Measurements from ENCODE around the gene CAMK2A.

Gene CAMK2A

DNA sequence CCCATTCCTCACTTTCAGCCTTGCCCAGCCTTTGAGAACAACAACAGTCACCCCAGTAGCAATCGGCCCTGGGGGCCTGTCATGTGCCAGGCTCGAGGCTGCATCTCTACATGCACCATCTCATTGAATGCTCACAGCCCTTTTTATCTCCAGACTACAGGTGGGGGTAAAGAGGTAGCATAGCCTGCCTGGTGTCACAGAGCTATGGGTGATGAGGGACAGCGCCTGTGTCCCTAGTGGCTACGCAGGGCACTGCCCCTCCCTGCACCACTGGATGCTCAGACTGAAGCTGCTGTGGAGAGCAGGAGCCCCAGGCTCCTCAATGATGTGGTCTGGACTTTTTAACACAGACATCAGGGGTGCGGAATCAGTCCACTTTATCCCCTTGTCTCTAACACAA lies 2.8 kb downstream of the CAMK2A start:
- DNase-seq (ENCODE audit: extremely low spot score, insufficient read length, low read depth) (no peak), FAIRE-seq (no peak)

DNA sequence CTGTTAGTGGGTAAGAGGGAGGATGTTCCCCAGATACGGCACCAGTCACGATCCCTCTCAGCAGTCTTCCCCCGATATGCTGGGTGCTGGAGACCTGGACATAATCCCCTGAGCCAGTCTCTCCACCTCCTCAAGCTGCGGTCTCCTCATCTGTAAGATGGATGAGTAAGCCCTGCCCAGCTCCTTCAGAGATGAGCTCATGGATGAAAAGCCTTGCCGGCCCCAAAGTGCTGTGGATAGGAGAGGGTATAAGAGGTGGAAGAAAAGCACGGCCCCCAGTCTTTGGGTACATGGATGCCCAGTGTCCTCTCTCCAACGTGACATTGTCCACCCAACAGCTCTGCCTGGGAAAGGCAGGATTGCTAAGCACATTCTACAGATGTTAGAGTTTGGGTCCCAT lies 4.5 kb downstream of the CAMK2A start:
- FAIRE-seq, result no peak
- DNase-seq (ENCODE audit: extremely low spot score, insufficient read length, low read depth), result no peak

DNA sequence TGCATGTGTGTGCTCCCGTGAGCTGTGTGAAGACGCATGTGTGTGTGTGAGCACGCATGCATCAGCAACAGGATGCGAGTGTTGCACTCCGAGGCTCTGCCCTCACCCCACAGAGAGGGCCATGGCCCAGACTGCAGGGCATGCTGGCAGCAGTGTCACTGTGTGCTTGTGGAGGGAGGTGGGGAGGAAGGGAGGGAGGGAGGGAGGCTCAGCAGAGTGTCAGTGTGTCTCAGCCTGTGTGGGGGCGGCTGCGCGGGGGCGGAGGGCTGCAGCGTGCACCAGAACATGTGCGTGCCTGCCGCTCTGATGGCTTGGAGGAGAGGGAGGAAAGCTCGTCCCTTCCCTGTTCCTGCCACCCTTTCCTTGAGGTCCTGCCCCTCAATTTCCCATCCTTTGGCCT lies 5.3 kb downstream of the CAMK2A start:
- DNase-seq (ENCODE audit: extremely low spot score, insufficient read length, low read depth) (no peak), FAIRE-seq (no peak)

DNA sequence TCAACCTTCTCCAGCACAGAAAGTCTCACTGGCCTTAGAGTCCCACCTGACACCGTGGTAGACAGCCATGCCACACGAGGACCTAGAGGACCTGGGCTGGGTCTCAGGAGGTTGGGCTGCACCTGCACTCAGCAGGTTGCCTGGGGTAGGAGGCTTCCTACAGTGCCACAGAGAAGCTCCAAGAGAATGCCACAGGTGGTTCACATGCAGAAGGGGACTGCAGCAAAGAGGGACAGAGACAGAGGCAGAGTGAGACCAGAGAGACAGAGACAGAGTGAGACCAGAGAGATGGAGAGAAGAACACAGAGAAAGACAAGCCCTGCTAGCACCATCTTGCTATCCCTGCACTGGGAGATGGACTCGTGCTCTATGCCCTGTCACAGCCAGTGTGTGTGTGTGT lies 5.7 kb downstream of the CAMK2A start:
- DNase-seq (ENCODE audit: extremely low spot score, insufficient read length, low read depth), result no peak
- no peak for FAIRE-seq

- FAIRE-seq, result no peak
Observed at GRCh38 chr5:150281987-150282386, 7.6 kb downstream of the CAMK2A start.

DNA sequence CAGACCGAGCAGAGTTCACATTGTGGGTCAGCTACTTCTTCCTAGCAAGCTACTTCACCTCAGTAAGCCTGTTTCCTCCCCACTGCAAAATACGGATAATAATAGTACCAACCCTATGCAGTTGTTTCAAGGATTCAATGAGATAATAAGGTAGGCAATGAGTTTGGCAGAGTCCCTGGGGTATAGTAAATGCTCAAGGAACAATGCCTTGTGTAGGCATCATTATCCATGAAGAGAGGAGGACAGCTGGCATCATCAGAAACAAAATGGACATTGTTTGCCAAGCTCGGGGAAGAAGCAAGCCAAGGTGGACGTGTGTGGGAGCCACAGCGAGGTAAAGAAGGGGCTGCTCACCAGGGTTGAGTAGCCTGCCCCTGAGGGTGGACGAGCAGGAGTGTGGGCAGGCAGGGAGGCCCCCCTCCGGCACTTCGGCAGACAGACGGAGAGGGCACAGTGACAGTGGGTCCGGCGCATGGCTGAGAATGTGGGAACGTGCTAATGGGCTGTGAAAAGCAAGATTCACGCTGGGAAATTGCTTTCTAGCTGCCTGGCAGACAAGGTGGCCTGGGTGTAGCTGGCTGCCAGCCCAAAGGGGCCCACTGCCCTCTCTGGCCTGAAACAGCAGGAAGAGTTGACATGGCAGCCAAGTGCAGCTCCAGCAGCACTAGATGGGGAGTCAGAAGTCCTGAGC lies 10.1 kb downstream of the CAMK2A start:
- no peak for FAIRE-seq

More at GRCh38 chr5:150281987-150282386, 7.6 kb downstream of the CAMK2A start:
- DNase-seq (ENCODE audit: extremely low spot score, insufficient read length, low read depth), result no peak

DNA sequence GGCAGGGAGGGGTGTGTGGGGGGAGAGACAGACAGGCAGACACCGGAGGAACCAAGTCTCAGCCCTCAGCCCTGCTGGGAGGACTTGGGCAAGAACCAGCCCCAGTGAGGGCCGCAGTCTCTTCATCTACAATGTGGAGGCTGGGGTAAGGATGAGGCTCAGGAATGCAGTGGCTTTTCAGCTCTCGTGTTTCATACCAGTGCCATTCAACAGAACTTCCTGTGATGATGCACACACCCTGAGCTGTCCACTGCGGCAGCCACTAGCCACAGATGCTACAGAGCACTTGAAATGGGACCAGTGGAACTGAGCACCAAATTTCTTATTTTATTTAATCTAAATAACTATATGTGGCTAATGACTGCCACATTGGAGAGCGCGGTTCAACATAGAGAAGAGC lies 10.7 kb downstream of the CAMK2A start:
- FAIRE-seq (no peak), DNase-seq (ENCODE audit: extremely low spot score, insufficient read length, low read depth) (no peak)

More for the DNA sequence above, 10.1 kb downstream of the CAMK2A start:
- DNase-seq (ENCODE audit: extremely low spot score, insufficient read length, low read depth), result no peak

DNA sequence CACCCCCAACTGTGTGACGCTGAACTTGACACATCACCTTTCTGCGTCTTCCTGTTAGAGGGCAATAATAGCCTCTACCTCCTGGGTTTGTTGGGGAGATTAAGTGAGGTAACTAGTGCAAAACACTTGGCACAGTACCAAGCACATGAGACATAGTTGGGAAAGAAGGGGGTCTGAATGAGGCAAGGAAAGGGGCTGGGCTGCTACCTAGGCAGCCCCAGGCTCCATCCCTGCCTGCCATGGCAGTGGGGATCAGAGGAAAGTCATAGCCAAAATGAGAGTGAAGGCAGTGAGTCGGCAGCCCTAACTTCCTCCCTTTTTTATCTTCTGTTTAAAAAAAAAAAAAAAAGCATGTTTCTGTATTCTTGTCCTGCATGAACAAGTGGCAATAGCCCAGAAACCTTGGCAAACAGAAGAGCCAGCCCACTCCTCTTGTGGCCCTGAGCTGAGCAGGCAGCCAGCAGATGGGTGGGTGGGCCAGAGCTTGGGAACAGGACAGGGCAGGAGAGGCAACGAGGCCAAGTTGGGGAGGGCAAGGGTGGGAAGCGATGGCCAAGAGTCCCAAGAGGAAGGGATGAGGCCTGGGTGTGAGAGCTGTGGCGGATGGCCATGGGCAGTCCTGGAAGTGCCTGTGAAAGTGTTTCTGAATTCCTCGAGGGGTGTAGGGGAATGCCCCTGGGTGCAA lies 11.4 kb downstream of the CAMK2A start:
- DNase-seq (ENCODE audit: extremely low spot score, insufficient read length, low read depth), result no peak
- FAIRE-seq, result no peak

DNA sequence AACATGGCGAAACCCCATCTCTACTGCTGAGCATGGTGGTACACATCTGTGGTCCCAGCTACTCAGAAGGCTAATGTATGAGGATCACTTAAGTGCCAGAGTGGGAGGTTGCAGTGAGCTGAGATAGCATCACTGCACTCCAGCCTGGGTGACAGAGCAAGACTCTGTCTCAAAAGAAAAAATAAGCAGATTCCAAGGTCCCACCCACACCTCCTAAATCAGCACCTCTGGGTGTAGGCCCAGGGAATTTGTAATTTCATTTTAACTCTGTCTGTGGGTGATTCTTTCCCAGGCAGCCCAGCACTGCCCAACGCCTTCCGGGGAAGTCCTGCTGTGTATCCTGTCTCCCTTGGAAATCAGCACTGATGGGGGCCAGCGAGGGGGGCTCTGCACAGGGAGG lies 12.5 kb downstream of the CAMK2A start:
- DNase-seq (ENCODE audit: extremely low spot score, insufficient read length, low read depth) (no peak), FAIRE-seq (no peak)

- DNase-seq (ENCODE audit: extremely low spot score, insufficient read length, low read depth) (no peak), FAIRE-seq (no peak)
Observed at GRCh38 chr5:150274811-150275210, 14.8 kb downstream of the CAMK2A start.

DNA sequence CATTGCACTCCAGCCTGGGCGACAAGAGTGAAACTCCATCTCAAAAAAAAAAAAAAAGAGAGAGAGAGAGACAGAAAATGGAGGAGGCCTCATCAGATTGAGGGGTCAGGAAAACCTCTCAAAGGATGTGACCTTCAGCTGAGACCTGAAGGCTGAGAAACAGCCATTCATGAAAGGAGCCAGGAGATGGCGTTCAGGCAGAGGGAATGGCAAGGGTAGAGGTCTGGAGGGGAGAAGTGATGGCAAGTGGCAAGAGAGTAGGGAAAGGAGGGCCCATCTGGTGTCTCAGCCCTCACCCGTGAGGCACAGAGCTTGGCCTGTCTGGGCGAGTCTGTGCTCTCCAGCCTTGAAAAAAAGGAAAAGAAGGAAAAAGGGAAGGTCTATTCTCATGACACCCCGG lies 17.0 kb downstream of the CAMK2A start:
- DNase-seq (ENCODE audit: extremely low spot score, insufficient read length, low read depth) (no peak), FAIRE-seq (no peak)

GRCh38 chr5:150271923-150272322 lies 17.6 kb downstream of the CAMK2A start:
- DNase-seq (ENCODE audit: extremely low spot score, insufficient read length, low read depth) (no peak), FAIRE-seq (no peak)

DNA sequence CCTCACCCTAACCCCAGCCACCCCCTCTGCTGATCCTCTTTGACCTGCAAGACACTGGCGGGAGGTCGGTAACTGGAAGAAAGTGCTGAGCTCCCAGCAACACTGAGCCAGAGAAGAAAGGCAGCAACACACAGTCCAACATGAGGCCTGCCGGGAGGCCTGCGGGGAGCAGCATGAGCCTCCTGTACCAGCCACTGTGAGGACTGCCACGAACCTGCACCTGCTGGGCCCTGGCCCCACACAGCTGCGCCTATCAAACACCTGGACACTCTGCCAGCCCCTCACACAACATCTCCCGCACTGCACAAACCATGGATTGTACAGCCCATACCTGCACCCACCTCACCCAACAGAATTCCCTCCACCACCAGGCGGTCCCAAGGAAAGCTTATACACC lies 18.3 kb downstream of the CAMK2A start:
- FAIRE-seq (no peak), DNase-seq (ENCODE audit: extremely low spot score, insufficient read length, low read depth) (no peak)

DNA sequence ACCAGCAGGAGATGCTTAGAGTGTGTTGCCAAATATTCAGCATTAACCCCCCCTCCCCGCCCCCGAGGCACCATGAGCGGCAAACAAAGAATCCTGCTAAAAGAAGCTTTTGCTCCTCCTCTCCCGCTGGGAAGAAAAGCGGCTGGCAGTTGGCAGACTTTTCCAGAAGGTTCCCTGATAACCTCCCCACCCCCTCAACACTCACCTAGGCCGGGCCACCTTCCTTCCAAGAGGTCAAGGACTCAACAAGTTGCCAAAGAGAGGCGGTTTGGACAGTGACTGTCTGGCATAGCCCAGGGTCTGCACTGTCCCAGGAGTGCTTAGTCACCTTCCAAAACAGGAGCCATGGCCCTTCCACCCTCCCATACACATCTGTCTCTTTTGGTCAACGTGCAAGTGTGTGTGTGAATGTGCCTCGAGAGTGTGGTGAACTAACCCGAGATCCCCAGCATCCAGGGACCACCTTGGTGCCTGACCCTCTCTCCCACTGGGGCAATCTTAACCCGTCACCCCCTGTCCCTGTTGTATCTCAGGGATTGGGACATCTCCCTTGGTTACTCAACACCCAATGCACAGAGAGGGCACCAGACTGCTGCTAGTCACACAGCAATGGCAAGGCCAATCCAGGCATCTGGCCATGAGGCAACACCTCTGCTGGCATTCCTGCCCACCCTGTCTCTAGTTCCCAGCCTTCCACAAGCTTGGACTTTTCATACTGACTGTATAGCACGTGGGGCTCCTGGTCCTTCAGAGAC lies 18.9 kb downstream of the CAMK2A start:
- DNase-seq (ENCODE audit: extremely low spot score, insufficient read length, low read depth) (no peak), FAIRE-seq (no peak)

GRCh38 chr5:150266871-150267291 lies 22.7 kb downstream of the CAMK2A start:
- DNase-seq (ENCODE audit: extremely low spot score, insufficient read length, low read depth) (no peak), FAIRE-seq (no peak)

DNA sequence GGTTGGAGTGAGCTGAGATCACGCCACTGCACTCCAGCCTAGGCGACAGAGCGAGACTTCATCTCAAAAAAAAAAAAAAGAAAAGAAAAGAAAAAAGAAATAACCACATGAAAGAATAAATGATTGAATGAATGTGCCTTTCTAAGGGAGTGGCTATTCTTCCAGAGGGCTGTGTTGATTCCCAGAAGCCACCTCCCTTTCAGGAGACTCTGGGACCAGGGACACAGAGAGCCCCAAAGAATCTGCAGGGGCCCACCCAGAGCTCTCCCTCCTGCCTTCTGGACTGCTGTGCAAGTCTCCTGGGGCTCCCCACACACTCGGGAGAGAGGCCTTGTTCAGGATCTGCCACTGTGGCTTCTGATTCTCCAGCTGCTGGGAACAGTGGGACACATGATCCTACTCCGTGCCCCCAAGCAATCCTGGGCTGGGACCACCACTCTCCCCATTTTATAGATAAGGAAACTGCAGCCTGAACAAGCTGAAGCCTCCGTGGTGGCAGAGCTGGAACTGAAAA lies 23.6 kb downstream of the CAMK2A start:
- no peak for DNase-seq (ENCODE audit: extremely low spot score, insufficient read length, low read depth)
- no peak for FAIRE-seq

- FAIRE-seq (no peak), DNase-seq (ENCODE audit: extremely low spot score, insufficient read length, low read depth) (no peak)
Observed at GRCh38 chr5:150264667-150265603, 24.6 kb downstream of the CAMK2A start.

GRCh38 chr5:150263801-150264621 lies 25.6 kb downstream of the CAMK2A start:
- FAIRE-seq, result no peak
- no peak for DNase-seq (ENCODE audit: extremely low spot score, insufficient read length, low read depth)

DNA sequence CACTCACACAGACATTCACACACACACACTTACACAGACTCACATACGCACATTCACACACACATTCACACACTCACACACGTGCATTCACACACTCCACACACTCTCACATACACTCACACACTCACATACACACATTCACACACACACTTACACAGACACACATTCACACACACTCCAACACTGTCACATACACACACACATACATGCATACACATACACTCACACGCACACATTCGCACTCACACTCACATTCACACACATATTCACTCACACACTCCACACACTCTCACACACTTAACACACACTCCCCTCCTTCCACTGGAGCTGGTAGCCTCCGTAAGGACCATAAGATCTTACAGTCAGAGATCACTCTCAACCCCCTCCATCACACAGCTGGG lies 26.2 kb downstream of the CAMK2A start:
- no peak for DNase-seq (ENCODE audit: extremely low spot score, insufficient read length, low read depth)
- FAIRE-seq, result no peak

Measured in GM18507 (cell line).